HG02642 (cell line): Measurements from ENCODE around the gene RAPGEF5.

Source experiments
- ATAC-seq: cut with Tn5 transposase; IDR thresholded peaks from one replicate; pipeline ENCODE4 v1.9.1; 2021; ENCODE audit warnings: mild to moderate bottlenecking; ENCODE audit not compliant: unreplicated experiment, poor library complexity

RAPGEF5 gene

GRCh38 chr7:22201186-22201880 lies 155.6 kb downstream of the RAPGEF5 start:
- ATAC-seq, result no peak

- ATAC-seq, result no peak
Measured at GRCh38 chr7:22200777-22201176, 156.2 kb downstream of the RAPGEF5 start.

GRCh38 chr7:22200238-22200637 lies 156.7 kb downstream of the RAPGEF5 start:
- ATAC-seq, result no peak

- no peak for ATAC-seq
Measured at GRCh38 chr7:22197376-22197775, 159.6 kb downstream of the RAPGEF5 start.

GRCh38 chr7:22196429-22196828 lies 160.5 kb downstream of the RAPGEF5 start:
- ATAC-seq, result no peak

GRCh38 chr7:22195397-22196172 lies 161.4 kb downstream of the RAPGEF5 start:
- ATAC-seq, result no peak

- no peak for ATAC-seq
Measured at GRCh38 chr7:22194658-22195273, 162.2 kb downstream of the RAPGEF5 start.

GRCh38 chr7:22193450-22193983 lies 163.4 kb downstream of the RAPGEF5 start:
- ATAC-seq, result no peak

GRCh38 chr7:22192801-22193200 lies 164.2 kb downstream of the RAPGEF5 start:
- no peak for ATAC-seq

GRCh38 chr7:22190736-22191135 lies 166.2 kb downstream of the RAPGEF5 start:
- no peak for ATAC-seq

GRCh38 chr7:22189741-22190140 lies 167.2 kb downstream of the RAPGEF5 start:
- no peak for ATAC-seq

- no peak for ATAC-seq
Measured at GRCh38 chr7:22189230-22189629, 167.7 kb downstream of the RAPGEF5 start.

- ATAC-seq, result no peak
Measured at GRCh38 chr7:22187691-22188348, 169.1 kb downstream of the RAPGEF5 start.

- no peak for ATAC-seq
Measured at GRCh38 chr7:22185559-22185958, 171.4 kb downstream of the RAPGEF5 start.

GRCh38 chr7:22184549-22185199 lies 172.3 kb downstream of the RAPGEF5 start:
- ATAC-seq, result no peak

GRCh38 chr7:22183522-22184280 lies 173.3 kb downstream of the RAPGEF5 start:
- ATAC-seq, result no peak

- ATAC-seq, result no peak
Measured at GRCh38 chr7:22182149-22182548, 174.8 kb downstream of the RAPGEF5 start.

- no peak for ATAC-seq
Measured at GRCh38 chr7:22181663-22182062, 175.3 kb downstream of the RAPGEF5 start.

GRCh38 chr7:22179442-22179879 lies 177.5 kb downstream of the RAPGEF5 start:
- no peak for ATAC-seq
